Nucleus accumbens (tissue), 56 donors: ENCODE data around the gene EML1.
A peak's percentile ranks its signal among the peaks of the same experiment; 100 is the strongest.

Source experiments
- DNase-seq, 56 donors: peaks; one replicate each; lab custom pipeline; 2025; lab: John Stamatoyannopoulos, UW

Gene EML1

DNA sequence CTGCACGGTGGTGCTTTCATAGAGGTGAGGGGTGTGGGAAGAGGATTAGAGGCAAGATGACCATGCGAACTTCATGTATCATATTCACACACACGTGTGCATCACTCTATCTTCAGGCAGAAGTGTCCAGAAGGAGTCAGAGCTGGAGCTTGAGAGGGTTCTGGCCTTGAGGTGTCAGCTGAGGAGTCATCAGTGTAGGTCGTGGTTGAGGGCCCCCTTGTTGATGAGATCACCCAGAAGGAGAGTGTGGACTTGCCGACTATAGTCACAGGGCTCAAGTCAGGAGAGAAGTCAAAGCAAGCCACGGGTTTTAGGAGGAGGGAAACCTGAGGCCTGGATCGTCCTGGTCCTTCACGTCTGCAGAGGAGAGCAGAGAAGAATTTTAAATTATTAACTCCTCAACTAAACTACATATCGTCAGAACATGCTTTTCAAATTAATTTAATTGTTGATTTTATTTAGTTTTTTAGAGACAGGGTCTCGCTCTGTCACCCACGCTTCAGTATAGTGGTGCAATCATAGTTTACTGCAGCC lies 25.4 kb downstream of the EML1 start:
- no peak for DNase-seq

DNA sequence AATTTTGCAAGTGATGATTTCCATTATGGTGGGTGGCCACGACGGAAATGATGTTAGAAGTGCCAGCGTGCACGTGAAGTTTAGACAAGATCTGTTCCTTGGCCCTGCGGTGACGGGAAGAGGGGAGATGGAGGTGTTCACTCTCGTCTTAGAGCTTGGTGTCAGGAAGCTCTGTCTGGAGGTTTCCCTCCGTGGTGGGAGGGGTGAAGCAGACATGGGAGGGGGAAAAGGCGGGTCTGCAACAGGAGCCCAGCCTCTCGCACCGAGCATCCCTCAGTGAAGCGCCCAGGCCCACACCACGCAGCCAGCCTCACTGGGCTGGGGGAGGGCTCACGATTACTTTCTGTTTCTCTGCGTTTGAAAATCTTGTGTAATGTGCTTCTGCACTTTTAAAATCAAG lies 26.3 kb downstream of the EML1 start:
- DNase-seq: no peak

- DNase-seq: peak in 18 of 56 donors; percentile 22 to 71 (median 42)
These were observed 27.6 kb downstream of the EML1 start for GRCh38 chr14:99820702-99821331.

- no peak for DNase-seq
These were observed 28.6 kb downstream of the EML1 start for GRCh38 chr14:99821519-99822508.

DNA sequence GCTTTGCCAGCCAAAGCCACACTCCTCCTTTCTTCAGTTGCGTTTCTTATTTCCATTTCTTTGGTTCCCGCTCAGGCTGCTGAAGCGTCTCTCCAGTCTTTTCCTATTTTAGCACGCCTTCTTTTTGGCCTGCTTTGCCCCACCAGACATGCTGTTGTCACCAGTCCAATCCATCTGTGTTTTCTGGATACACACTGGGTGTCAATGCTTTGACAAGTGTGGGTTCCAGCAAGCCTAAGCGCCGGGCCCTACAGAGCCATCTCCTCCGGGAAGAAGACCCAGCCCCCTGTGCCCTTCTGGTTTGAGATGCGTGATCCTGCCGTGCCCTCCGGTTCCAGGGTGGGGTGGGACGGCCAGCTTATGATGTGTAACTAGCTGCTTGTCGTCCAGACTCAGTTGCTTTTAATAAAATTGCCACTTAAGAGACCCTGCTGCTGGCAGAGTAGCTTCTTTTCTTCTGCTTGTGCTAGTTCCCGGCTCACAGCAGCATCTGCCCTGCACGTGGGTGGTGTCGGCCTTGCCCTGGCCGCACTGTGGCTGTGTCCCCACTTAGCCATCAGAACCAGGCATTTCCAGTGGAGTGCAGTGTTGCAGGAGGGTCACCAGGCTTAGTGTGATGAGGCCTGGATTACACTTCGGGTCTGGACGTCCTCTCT lies 29.7 kb downstream of the EML1 start:
- peak in 4 of 56 donors; percentile 14 to 40 (median 36) for DNase-seq

- DNase-seq: no peak
These were observed 31.6 kb downstream of the EML1 start for GRCh38 chr14:99824776-99825175.

GRCh38 chr14:99829450-99829849 lies 36.2 kb downstream of the EML1 start:
- no peak for DNase-seq

DNA sequence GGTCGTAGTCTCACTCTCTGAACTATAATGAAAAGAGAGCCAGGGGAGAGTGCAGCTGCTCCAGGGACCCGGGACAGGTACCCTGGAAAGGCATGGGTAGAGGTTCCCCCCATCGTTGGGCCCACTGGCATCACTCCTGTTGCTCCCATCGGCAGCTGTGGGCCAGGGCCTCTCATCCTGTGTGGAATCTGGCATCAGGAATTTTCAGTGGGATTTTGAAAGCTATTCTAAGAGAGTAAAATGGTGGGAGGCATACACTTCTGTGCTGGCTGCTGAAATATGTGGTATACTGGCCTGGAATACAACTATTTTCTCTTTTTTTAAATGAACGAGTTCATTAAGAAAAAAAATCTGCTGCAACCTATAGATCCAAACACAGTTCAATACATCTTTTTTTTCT lies 38.1 kb downstream of the EML1 start:
- DNase-seq: no peak

DNA sequence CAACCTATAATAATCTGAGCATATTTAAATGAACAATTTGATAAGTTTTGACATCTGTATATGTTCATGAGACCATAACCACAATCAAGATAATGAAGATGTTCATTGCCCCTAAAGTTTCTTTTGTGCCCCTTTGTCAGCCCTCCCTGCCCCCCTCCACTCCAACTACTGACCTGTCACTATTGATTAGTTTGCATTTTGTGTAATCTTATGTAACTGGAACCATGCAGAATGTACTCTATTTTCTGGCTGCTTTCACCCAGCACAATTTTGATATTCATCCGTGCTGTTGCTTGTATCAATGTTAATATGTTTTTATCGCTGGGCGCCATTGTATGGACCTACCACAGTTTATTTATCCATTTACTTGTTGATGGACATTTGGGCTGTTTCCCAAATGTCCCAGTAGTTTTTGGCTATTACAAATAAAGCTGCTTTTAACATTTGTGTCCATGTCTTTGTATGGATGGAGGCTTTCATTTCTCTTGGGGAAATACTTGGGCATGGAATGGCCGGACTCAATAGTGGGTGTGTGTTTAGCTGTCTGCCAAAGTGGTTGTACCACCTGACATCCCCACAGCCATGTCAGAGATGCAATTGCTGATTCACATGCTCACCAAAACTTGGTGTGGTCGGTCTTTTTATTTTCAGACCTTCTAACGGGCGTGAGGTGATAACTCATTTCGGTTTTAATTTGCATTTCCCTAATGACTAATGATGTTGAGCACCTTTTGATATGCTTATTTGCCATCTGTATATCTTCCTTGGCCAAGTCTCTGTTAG lies 38.9 kb downstream of the EML1 start:
- DNase-seq: no peak

- no peak for DNase-seq
These were observed 44.6 kb downstream of the EML1 start for GRCh38 chr14:99837822-99838221.

- DNase-seq: no peak
These were observed 45.5 kb downstream of the EML1 start for GRCh38 chr14:99838639-99839134.

GRCh38 chr14:99839696-99840095 lies 46.5 kb downstream of the EML1 start:
- DNase-seq: no peak

DNA sequence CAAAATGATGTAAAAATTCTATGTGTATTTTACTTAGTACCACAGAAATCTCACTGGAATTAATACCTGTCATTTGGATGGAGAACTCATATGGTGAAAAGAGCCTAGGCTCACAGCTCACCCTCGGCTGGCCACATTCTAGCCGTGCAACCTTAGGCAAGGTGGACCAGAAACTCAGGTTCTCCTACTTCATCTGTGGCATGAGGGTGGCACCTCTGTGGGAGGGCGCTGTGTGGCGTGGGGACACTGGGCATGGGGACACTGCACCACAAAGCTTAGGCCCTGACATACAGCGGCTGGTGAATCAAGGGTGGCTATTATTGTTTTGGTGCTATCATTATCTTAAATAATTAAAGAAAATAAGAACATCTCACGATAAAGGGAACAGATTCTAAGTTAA lies 47.1 kb downstream of the EML1 start:
- no peak for DNase-seq

GRCh38 chr14:99840774-99841305 lies 47.6 kb downstream of the EML1 start:
- DNase-seq: no peak

- DNase-seq: no peak
These were observed 48.3 kb downstream of the EML1 start for GRCh38 chr14:99841436-99842071.

GRCh38 chr14:99842141-99842540 lies 48.9 kb downstream of the EML1 start:
- no peak for DNase-seq

- DNase-seq: no peak
These were observed 53.6 kb downstream of the EML1 start for GRCh38 chr14:99846808-99847207.

GRCh38 chr14:99850709-99851108 lies 57.5 kb downstream of the EML1 start:
- no peak for DNase-seq

DNA sequence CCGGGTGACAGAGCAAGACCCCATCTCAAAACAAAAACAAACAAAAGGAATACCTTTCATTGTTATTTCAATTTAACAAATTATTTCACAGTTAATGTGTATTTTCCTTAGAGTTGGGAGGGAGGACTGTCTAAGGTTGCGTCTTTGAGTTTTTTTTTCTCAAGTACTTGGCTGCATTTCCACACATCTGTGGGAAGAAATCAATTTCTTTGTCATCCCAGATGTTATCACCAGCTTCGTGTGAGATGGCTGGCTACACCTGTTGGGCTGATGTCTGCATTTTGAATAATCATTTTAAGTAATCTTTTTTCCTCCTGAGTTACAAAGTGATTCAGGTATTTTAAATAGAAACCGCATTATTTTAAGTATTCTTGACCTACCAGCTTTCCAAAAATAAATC lies 59.4 kb downstream of the EML1 start:
- DNase-seq: no peak
